ENCODE data around the gene VSIG4. TPM values are rescaled to one million over a fixed set of nuclear protein-coding genes. Genes with fewer than 3 reads are reported as not detected.
A peak's percentile ranks its signal among the peaks of the same experiment; 100 is the strongest.

The VSIG4 gene
- total and polyA plus RNA-seq, 9 donors = 11.8 to 18.9 (median 14.7) TPM

DNA sequence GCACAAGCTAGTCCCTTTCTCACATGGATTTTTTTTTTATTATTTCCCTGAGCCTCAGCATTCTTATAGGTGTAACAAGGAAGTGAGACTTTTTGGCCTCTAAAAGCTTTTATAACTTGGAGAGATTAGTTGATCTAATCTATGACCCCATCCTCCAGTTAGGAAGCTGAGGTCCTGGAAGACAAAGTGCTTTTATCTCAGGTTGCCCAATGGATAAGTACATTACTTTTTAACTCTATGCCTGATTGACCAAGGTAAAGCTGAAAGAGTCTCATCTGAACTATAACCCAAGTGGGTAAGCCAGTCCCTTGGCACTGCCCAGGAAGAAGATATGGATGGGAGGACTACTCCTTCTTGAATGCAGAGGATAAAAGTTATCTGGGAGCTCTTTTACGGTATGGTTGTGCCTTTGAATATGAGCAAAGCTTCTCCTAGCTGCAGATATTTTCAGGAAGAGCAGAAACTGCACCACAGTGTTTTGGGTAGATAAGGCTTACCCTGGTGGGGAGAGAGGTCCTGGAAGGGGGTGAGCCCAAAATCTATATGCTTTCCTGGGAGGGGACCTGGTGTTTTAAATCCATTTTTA, 40.2 kb downstream of the VSIG4 start:
- Histone ChIP-seq H3K27ac (ENCODE audit: low read length) (no peak overlapping the region), H3K4me1 (ENCODE audit: control insufficient read depth, insufficient read depth, low read length) (no peaks in the 10 kb centered on the region), H3K36me3 (ENCODE audit: control insufficient read depth, insufficient read depth, low read length) (no peaks in the 10 kb centered on the region), H3K4me3 (ENCODE audit: low read length) (no peak overlapping the region), H3K27me3 (ENCODE audit: control insufficient read depth, insufficient read depth, low read length) (peaks cover 3% of the 10 kb centered on the region), H3K9me3 (replicated peaks; ENCODE audit: control insufficient read depth, low read depth, low read length) (no peaks in the 10 kb centered on the region)
- DNase-seq = no peak
- 67% methylated on average over 1 of the region's 1 CpG for WGBS (ENCODE audit: insufficient coverage)

DNA sequence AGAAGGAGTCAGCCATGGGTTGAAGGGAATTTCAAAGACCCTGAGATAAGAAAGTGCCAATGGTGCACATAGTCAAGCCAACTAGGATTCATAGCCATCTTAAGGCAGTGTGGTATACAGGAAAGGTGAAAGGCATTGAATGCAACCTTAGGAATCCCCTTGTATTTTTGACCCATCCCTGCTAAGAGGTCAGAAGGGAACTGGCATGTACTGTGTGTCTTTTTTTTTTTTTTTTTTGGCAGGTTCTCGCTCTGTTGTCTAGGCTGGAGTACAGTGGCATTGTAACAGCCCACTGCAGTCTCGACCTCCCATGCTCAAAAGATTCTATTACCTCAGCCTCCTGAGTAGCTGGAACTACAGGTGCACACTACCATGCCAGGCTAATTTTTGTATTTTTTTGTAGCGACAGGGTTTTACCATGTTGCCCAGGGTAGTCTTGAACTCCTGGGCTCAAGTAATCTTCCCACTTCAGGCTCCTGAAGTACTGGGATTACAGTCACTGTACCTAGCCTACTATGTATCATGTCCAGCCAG, 40.8 kb downstream of the VSIG4 start:
- no peaks in the 10 kb centered on the region for H3K36me3 ChIP-seq (ENCODE audit: control insufficient read depth, insufficient read depth, low read length)
- DNase-seq = no peak
- no peaks in the 10 kb centered on the region for H3K9me3 ChIP-seq (replicated peaks; ENCODE audit: control insufficient read depth, low read depth, low read length)
- H3K27me3 ChIP-seq (ENCODE audit: control insufficient read depth, insufficient read depth, low read length) = peaks cover 3% of the 10 kb centered on the region
- no peaks in the 10 kb centered on the region for H3K4me1 ChIP-seq (ENCODE audit: control insufficient read depth, insufficient read depth, low read length)
- no peak overlapping the region for H3K4me3 ChIP-seq (ENCODE audit: low read length)
- 25% methylated on average over 1 of the region's 3 CpGs for WGBS (ENCODE audit: insufficient coverage)
- no peak overlapping the region for H3K27ac ChIP-seq (ENCODE audit: low read length)

DNA sequence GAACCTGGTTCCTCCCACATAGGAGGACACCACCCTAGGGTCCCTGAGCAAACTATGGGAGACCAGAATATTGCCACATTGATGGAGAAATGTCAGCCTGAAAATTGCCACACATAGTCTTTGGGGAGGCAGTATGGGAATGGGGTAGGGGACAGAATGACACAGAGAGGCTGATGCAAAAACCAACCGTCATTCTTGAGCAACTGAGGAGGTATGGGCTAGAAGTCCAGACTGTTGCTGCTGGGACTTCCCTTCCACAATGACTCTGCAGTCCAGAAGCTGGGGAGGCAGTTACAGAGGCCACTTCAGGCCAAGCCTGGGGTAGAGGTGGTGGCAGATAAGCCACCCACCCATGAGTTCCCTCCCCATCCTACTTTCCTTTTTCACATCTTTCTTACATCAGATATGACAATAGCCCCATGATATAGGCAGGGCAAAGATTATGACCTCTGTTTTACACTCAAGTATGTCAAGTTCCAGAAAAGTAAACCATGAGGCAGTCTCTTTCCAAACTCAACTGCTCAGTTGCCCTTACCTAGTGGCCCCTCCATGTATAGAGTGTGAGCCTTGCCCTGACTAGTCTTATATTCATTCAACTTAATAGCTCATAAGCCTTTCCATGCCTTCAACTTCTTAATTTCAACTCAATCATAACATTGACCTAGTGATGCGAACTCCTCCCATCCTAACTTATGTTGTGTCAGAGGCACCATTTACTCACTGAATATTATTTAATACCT, 41.7 kb downstream of the VSIG4 start:
- WGBS (ENCODE audit: insufficient coverage) = 63% methylated on average over 1 of the region's 2 CpGs
- no peaks in the 10 kb centered on the region for H3K4me1 ChIP-seq (ENCODE audit: control insufficient read depth, insufficient read depth, low read length)
- H3K4me3 ChIP-seq (ENCODE audit: low read length) = no peak overlapping the region
- no peaks in the 10 kb centered on the region for H3K9me3 ChIP-seq (replicated peaks; ENCODE audit: control insufficient read depth, low read depth, low read length)
- H3K27me3 ChIP-seq (ENCODE audit: control insufficient read depth, insufficient read depth, low read length) = peaks cover 3% of the 10 kb centered on the region
- no peak for DNase-seq
- no peak overlapping the region for H3K27ac ChIP-seq (ENCODE audit: low read length)
- H3K36me3 ChIP-seq (ENCODE audit: control insufficient read depth, insufficient read depth, low read length) = no peaks in the 10 kb centered on the region

DNA sequence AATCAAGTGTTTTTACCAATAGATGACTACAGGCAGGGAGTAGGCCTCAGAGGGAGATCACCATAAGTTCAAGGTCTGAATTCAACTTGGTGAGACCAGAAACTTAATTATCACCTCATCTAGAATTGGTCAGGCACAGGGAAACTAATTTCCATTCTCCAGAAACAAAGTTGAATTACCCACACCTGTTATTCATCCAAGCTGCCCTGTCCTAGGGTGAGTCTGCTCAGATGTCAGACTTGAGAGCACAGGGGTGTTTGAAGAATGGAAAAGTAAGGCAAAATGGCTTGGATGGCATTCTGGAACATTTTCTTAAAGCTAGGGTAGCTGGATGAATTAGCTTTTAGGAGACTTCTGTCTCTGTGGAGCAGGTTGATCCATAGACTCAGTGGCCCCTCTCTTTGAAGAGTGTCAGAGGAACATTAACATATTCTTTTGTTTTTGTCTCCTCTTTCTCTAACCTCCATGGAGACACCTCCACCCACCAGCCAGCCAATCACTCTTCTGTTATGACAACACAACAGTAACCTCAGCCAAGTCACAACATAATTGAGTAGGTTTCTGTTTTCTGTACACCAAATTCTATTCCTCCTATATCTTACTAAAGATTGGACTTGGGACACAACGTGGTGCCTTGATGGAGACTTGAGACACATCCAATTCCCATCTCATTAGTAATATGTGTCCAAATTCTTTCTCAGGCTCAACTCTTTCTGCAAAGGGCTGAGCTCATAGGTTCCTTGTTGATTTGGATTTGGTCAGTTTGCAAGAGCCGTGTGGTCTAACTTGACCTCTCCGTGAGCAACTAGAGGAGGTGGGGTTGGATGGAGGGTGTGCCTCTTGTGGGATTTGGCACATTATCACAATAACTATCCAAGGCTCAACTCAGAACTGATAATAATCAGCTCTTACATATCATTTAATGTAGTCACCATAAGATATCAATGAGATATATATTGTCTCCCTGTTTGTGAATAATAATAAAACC, 45.1 kb downstream of the VSIG4 start:
- no peaks in the 10 kb centered on the region for H3K36me3 ChIP-seq (ENCODE audit: control insufficient read depth, insufficient read depth, low read length)
- H3K9me3 ChIP-seq (replicated peaks; ENCODE audit: control insufficient read depth, low read depth, low read length) = no peaks in the 10 kb centered on the region
- no peak overlapping the region for H3K27ac ChIP-seq (ENCODE audit: low read length)
- H3K4me3 ChIP-seq (ENCODE audit: low read length) = no peak overlapping the region
- H3K4me1 ChIP-seq (ENCODE audit: control insufficient read depth, insufficient read depth, low read length) = no peaks in the 10 kb centered on the region
- H3K27me3 ChIP-seq (ENCODE audit: control insufficient read depth, insufficient read depth, low read length) = peaks cover 3% of the 10 kb centered on the region
- DNase-seq = peak; percentile 40
- no CpG with 5 or more reads among the region's 3 CpGs for WGBS (ENCODE audit: insufficient coverage)

DNA sequence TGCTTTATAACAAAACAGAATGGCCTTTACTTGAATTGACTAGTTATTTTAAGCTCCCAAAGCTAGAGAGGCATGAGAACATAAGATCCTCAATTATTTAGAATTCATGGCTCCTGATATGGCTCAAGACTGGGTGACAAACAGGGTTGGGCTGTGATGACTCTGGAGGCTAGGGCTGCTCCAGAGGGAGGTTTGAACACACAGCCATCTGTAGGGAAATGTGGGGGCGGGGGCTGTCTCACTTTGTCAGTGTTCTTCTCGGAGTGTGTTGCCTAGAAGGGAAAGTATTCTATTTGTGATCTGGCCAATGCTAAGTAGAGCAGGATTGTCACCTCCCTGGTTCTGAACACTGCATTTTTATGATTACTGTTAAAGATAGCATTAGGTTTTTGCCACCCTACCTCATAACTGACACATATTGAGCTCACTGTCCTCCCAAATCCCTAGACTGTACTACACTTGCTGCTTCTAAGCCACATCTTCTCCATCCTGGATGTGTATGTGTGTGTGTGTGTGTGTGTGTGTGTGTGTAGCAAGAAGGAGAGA, 45.9 kb downstream of the VSIG4 start:
- WGBS (ENCODE audit: insufficient coverage) = 80% methylated on average over 1 of the region's 2 CpGs
- Histone ChIP-seq H3K4me3 (ENCODE audit: low read length) (no peak overlapping the region), H3K36me3 (ENCODE audit: control insufficient read depth, insufficient read depth, low read length) (no peaks in the 10 kb centered on the region), H3K4me1 (ENCODE audit: control insufficient read depth, insufficient read depth, low read length) (no peaks in the 10 kb centered on the region), H3K27ac (ENCODE audit: low read length) (no peak overlapping the region), H3K9me3 (replicated peaks; ENCODE audit: control insufficient read depth, low read depth, low read length) (no peaks in the 10 kb centered on the region), H3K27me3 (ENCODE audit: control insufficient read depth, insufficient read depth, low read length) (peaks cover 3% of the 10 kb centered on the region)
- DNase-seq = no peak

DNA sequence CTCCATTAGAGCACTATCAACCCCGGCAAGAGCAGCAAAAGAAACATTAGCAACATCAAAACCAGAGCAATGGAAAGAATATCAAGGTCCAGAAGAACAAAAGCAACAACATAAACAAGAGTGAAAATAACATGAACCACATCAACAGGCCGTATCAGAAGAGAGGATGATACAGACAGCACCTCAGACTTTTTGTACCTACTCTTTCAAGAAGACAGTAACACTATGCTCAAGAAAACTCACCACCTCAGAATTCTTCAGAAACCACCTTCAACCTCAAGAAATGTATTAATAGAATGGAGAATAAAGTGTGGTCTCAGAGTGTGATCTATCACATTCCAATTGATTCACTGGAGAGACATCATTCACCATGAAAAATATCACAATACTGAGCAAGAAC, 46.5 kb downstream of the VSIG4 start:
- Histone ChIP-seq H3K27me3 (ENCODE audit: control insufficient read depth, insufficient read depth, low read length) (peaks cover 3% of the 10 kb centered on the region), H3K4me1 (ENCODE audit: control insufficient read depth, insufficient read depth, low read length) (no peaks in the 10 kb centered on the region), H3K27ac (ENCODE audit: low read length) (no peak overlapping the region), H3K4me3 (ENCODE audit: low read length) (no peak overlapping the region), H3K36me3 (ENCODE audit: control insufficient read depth, insufficient read depth, low read length) (no peaks in the 10 kb centered on the region), H3K9me3 (replicated peaks; ENCODE audit: control insufficient read depth, low read depth, low read length) (no peaks in the 10 kb centered on the region)
- no peak for DNase-seq
- WGBS (ENCODE audit: insufficient coverage) = no CpG with 5 or more reads among the region's 2 CpGs

DNA sequence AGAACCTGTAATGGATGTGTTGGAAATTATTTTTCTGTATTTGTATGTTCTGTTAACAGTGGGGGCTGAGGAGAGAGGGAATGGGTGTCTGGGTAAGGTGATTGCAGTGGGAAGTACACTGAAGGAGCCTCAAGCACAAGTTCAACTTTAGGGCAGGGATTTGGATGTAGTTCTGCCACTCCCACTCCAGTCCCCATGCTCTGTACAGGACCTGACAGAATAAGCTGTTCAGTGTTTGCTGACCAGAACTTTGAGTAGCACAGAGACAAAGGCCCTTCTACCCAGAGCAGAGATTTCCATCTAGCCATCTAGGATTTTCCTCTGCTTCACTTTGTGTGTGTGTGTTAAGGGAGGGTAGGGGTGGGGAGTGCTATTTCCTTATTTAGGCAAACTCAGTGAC, 49.2 kb downstream of the VSIG4 start:
- Histone ChIP-seq H3K4me3 (ENCODE audit: low read length) (no peak overlapping the region), H3K27me3 (ENCODE audit: control insufficient read depth, insufficient read depth, low read length) (no peaks in the 10 kb centered on the region), H3K9me3 (replicated peaks; ENCODE audit: control insufficient read depth, low read depth, low read length) (no peaks in the 10 kb centered on the region), H3K36me3 (ENCODE audit: control insufficient read depth, insufficient read depth, low read length) (no peaks in the 10 kb centered on the region), H3K4me1 (ENCODE audit: control insufficient read depth, insufficient read depth, low read length) (no peaks in the 10 kb centered on the region), H3K27ac (ENCODE audit: low read length) (no peak overlapping the region)
- no peak for DNase-seq

DNA sequence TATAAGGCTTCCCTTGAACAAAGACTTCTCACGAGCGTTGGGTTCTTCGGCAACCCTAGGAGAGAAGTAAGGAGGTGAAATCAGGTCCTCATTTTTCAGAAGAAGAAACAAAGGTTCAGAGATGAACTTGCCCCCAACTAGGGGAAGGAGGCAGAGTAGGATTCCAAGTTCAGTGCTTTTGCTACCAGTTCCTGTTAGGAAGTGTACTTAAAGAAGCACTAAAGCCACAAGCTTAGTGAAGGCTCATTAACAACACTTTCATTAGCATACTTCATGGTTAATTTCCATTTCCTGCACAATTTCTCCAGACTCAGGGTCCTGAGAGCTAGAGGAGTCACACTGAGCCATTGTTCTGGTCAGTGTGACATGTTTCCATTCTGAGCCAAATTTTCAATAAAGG, 52.1 kb downstream of the VSIG4 start:
- Histone ChIP-seq H3K4me3 (ENCODE audit: low read length) (no peak overlapping the region), H3K36me3 (ENCODE audit: control insufficient read depth, insufficient read depth, low read length) (no peaks in the 10 kb centered on the region), H3K9me3 (replicated peaks; ENCODE audit: control insufficient read depth, low read depth, low read length) (no peaks in the 10 kb centered on the region), H3K4me1 (ENCODE audit: control insufficient read depth, insufficient read depth, low read length) (no peaks in the 10 kb centered on the region), H3K27me3 (ENCODE audit: control insufficient read depth, insufficient read depth, low read length) (no peaks in the 10 kb centered on the region), H3K27ac (ENCODE audit: low read length) (no peak overlapping the region)
- WGBS (ENCODE audit: insufficient coverage) = 83% methylated on average over 1 of the region's 3 CpGs
- DNase-seq = no peak

DNA sequence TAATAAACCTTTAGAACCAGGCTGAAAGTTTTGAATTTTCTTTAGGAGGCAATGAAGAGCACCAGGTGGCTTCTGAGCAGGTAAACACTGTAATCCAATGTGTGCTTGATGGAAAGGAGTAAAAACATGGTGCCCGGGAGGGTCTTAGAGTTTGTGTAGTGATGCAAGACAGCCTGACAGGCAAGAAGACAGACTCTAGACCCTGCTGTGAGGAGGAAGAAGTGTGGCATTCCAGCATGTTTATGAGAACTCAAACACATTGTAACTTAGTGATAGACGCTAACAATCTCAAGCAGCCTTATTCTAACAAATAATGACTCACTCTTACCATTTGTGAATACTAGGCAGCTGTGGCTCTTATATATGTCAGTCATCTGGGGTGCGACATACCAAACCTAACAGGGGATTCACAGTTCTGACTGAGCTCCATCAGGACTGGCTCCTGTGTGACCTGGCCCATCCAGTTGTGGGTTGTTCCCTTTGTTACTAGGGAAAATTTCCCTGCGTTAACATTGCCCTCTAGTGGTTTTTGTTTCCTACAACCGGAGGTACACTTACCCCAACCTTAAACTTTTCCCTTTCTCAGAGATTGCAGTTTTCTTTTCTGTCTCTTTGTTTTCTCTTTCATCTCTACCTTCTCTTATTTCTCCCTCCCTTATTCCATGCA, 53.8 kb downstream of the VSIG4 start:
- Histone ChIP-seq H3K9me3 (replicated peaks; ENCODE audit: control insufficient read depth, low read depth, low read length) (no peaks in the 10 kb centered on the region), H3K36me3 (ENCODE audit: control insufficient read depth, insufficient read depth, low read length) (no peaks in the 10 kb centered on the region), H3K4me3 (ENCODE audit: low read length) (no peak overlapping the region), H3K27me3 (ENCODE audit: control insufficient read depth, insufficient read depth, low read length) (no peaks in the 10 kb centered on the region), H3K27ac (ENCODE audit: low read length) (no peak overlapping the region), H3K4me1 (ENCODE audit: control insufficient read depth, insufficient read depth, low read length) (no peaks in the 10 kb centered on the region)
- peak; percentile 61 for DNase-seq
- WGBS (ENCODE audit: insufficient coverage) = no CpG with 5 or more reads among the region's 5 CpGs
